NCI-H146 (cell line): ENCODE results near the gene SLC52A3.
"Not testable (repeated sequence)": the region's sequence is repeated elsewhere in the genome, so short reads cannot be mapped to it uniquely, and the experiment has no call there.

Experiments
- DNase-seq: peaks from one replicate; lab custom pipeline; 2025; lab: John Stamatoyannopoulos, UW

Gene SLC52A3

DNA sequence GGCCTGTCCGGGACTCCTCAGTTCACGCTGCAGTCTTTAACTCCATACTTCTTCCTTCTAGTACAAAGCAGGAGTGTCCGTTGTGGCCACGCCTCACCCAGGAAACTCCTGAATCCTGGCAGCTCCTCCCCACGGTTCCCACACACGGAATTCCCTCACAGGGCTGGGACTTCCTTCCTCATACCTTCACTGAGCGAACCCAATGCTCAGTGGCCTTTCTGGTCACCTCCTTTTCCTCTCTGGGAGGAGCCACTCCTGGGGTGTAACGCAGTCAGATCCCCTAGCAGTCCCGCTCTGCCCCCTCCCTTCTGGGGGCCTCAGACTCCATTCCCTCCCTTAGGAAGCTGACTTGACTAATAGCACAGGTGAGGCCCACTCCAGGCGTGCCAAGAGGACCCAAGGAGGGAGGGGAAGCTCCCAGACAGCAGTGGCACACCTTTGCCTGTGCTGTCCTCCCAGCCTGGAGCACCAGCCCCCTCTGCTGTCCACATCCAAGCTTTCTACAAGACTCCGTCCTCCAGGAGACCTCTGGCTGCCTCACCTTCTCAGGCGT is at the start of gene SLC52A3:
Gene SLC52A3 (minus strand): TSS at position 75 of the 553 bp plus-strand sequence. CDS start 2,726 bp downstream, outside the sequence.
- no peak for DNase-seq

DNA sequence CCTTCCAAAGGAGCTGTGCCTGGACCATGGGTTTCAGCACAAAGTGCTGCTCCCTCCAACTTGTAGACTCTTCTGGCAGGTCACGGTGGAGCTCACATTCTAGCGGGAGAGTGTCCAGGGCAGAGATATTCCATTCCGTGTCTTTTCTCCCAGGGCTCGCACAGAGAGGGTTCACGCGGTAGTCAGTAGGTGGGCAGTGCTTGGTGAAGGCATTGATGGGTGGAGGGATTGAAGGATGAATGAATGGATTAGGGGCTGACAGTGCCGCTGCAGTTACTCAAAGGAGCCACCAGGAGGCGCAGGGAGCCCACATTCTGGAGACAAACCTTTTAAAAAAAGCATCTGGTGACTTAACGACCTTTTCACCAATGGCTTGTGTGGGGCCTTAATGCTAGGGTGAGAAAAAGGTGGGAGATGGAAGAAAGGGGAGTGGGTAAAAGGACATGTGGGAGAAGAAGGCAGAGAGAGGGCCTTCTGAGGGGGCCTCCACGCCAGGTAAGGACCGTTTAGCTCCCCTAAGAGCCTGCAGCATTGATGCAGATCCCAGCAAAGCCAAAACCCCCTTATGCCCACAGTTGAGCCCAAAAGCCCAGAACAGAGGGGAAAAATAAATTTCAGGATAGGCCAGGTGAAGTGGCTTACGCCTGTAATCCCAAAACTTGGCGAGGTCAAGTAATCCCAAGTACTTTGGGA is 47.8 kb upstream of the SLC52A3 start:
- peak; percentile 66 for DNase-seq

DNA sequence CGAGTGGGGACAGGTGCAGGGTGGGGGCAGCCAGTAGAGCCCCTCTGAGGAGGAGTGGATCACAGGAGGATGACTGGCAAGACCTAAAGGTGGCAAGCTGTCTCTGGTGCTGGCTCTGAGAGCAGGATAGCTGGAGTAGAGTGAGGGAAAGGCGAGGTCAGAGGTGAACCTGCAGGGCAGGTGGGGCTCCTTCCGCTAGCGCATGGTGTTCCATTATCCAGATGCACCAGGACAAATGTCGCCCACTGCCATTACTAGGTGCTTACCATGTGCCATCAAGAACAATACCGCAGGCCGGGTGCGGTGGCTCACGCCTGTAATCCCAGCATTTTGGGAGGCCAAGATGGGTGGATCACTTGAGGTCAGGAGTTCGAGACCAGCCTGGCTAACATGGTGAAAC is 46.9 kb upstream of the SLC52A3 start:
- DNase-seq: no peak

DNA sequence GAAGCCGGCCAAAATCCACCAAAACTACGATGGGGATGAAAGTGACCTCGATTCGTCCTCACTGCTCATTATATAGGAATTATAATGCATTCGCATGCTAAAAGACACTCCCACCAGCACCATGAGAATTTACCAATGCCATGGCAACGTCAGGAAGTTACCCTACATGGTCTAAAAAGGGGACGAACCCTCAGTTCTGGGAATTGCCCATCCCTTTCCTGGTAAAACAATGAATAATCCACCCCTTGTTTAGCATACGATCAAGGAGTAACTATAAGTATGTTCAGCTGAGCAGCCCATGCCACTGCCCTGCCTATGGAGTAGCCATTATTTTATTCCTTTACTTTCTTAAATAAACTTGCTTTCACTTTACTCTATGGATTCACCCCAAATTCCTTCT is 45.1 kb upstream of the SLC52A3 start:
- no peak for DNase-seq

DNA sequence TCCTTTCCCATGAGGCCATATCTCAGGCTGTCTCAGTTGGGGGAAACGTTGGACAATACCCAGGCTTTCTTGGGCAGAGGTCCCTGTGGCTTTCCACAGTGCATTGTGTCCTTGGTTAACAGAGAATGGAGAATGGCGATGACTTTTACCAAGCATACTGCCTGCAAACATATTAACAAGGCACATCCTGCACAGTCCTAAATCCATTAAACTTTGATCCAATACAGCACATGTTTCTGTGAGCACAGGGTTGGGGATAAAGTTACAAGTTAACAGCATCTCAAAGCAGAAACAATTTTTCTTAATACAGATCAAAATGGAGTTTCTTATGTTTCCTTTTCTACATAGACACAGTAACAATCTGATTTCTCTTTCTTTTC is 44.1 kb upstream of the SLC52A3 start:
- not testable (repeated sequence) for DNase-seq

DNA sequence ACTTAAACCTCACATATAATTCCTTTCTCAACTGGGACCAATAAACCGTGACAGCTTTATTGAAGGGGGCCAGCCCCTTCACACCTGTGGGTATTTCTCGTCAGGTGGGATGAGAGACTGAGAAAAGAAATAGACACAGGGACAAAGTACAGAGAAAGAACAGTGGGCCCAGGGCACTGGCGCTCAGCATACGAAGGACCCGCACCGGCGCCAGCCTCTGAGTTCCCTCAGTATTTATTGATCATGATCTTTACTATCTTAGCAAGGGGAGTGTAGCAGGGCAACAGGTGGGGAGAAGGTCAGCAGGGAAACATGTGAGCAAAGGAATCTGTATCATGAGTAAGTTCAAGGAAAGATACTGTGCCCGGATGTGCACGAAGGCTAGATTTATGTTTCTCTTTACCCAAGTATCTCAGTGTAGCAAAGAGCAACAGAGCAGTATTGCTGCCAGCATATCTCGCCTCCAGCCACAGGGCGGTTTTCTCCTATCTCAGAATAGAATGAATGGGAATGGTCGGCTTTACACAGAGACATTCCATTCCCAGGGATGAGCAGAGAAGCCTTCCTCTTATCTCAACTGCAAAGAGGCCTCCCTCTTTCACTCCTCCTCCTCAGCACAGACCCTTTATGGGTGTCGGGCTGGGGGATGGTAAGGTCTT is 43.6 kb upstream of the SLC52A3 start:
- DNase-seq: not testable (repeated sequence)

DNA sequence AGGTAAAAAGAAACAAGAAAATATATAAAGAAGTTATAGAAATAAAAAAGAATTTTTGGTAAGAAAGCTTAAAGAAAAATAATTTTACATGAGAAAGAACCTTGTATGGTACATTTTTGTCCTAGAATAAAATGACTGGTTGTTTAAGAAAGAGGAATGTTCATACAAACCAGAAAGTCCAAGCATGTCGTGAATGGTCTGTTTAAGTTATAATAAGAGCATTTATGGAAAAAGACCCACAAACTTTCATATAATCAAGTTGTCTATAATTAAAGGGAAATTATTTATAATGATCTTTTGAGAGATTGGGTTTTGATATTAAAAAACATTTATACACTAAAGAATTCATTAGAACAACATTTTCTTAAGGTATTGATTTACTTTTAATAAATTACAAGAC is 37.4 kb upstream of the SLC52A3 start:
- DNase-seq: no peak

DNA sequence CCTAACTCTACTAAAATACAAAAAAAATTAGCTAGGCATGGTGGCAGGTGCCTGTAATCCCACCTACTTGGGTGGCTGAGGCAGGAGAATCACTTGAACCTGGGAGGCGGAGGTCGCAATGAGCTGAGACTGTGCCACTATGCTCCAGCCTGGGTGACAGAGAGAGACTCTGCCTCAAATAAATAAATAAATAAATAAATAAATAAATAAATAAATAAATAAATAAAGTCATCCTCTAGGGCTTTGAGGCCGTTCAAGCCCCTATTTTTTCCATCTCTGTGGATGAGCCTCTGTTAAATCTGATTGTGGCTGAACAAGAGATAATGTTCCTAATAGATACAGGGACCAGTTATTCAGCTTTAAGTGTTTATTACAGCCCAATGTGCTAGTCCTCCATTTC is 33.4 kb upstream of the SLC52A3 start:
- DNase-seq: no peak

DNA sequence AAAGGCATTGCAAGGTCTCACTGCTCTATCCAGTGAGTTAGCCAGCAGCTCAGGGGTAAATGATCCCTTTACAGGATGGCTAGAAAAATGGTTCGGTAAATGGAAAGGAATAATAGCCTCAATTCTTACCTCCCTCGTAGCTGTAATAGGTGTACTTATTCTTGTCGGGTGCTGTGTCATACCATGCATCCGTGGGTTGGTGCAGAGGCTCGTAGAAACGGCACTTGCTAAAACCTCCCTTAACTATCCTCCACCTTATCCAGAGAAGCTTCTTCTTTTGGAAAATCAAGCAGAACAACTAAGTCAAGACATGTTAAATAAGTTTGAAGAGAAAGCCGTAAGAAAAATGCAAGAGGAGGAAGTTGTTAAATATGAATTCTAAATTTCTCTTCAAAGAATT is 31.7 kb upstream of the SLC52A3 start:
- DNase-seq: not testable (repeated sequence)

DNA sequence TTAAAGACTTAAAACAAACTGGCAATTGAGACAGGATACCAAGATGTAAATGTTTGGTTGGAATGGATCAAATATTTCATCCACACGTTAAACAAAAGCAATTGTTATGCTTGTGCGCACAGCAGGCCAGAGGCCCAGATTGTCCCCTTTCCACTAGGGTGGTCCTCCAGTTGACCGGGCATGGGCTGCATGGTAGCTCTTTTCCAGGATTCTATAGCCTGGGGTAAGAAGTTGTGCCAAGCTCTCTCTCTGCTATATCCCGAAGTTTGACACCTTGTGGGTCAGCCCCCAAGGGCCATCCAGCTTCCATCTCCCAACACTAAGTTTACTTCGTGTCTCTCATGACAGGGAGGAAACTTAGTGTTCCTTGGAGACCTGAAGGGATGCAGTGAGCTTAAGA is 30.4 kb upstream of the SLC52A3 start:
- not testable (repeated sequence) for DNase-seq

DNA sequence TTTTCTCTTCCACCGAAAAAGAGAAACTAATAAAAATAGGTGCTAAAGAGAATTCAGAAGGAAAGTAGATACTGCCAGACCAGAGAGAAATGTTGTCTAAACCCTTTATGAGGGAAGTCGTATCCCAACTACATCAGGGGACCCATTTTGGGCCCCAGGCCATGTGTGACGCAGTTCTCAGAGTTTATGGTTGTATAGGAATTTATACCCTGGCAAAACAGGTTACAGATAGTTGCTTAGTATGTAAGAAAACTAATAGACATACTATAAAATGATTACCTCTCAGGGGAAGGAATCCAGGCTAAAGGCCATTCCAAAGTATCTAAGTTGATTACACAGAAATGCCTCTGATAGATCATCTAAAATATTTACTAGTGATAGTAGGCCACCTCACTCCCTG is 28.6 kb upstream of the SLC52A3 start:
- DNase-seq: no peak

DNA sequence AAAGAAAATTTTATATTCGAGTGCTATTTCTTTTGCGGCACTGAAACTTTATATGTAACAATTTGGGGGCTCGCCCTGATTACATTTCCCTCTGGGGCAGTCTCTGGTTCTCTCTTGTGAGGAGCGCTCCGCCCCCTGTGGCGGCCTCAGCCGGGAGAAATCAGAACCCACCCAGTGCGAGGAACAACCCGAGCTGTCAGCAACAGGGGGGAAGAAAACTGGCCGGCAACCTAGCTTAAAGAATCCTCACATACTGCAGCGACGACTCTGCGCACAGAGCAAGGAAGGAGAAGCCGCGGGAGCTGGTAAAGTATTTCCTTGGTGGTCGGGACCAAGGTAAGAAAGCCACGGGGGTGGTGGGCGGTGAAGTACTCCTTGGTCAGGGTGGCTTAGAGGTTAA is 23.9 kb upstream of the SLC52A3 start:
- DNase-seq: no peak

DNA sequence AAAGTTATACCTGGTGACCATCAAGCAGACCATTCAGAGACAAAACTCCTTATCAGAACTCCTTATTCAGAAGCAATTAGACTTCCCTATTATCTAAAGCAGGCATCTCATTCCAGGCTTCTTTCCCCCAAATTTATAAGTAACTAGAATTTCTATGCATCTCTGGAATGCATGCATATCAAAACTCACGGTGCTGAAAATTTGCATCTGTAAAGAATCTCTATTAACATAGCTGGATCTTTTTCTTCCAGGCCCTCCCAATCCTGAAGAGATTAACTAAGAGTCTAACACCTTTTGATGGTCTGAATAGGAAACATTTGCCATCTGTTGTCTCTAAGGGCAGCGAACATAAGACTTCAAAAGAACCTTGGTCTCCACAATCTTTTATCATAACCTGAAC is 22.8 kb upstream of the SLC52A3 start:
- DNase-seq: no peak

DNA sequence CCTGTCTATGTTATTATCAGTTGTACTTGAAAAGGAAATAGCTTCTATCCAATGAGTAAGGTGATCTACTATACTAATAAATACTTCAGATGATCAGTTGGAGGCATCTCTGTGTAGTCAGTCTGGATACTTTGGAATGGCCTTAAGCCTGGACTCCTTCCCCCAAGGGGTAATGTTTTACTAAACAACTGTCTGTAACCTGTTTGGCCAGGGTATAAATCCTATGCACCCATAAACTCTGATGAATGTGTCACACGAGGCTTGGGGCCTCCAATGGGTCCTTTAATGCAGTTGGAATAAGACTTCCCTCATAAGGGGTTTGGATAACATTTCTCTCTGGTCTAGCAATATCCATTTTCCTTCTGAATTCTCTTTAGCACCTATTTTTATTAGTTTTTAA is 19.5 kb upstream of the SLC52A3 start:
- no peak for DNase-seq

DNA sequence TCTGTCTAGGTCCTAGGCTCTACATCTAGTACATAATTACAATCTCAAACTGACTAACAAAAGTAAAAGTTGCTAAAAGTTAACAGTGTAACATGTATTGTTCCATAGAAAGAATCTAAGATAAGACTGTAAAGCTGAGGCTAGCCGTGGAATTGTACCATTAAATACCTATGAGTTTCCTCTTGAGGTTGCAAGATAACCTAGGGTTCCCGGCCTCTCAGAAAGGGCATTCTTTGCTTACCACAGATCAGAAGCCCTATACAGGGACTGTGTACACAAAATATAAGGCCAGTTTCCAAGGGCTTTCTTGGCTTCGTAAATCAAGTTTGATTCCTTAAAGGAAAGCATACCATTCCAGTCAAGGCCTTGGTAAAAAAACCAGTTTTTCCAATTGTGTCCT is 11.5 kb upstream of the SLC52A3 start:
- DNase-seq: no peak

DNA sequence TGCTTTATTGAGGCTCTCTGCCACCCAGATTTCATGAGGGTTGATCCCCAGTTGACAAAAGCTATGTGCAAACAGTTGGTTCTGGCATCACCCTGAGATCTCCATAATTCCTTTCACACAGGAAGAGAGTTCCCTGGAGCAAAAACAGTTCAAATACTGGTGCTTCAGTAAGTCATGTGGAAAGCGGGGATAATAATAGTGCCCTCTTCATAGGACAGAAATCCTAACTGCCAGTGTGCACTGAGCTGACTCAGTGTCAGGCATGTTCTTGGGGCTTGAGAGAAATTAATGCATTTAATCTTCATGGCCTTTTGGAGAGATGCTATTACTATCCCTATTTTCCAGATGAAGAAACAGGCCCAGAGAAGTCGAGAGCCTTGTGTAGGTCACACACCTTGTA is 7.9 kb upstream of the SLC52A3 start:
- DNase-seq: no peak

DNA sequence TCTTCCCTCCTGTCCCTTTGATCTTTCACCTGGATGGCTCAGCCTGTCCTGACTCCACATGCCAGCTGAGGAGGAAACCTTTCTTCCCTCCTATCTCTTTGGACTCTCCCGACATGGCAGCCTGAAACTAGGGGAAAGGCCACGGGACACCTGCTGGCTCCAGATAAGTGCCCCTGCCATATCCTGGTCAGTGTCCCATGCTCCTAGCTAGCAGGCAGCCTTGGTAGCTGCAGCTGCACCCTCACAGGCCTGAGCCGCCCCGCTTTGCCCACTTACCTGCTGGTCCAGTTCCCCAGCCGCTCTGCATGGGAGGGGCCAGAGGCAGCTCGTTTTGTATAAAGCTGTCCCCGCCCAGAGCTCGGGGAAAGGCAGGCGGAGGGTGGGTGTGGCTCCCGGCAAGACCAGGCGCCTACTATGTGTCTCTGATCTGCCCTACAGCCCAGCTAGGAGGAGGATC is 7.4 kb upstream of the SLC52A3 start:
- no peak for DNase-seq

DNA sequence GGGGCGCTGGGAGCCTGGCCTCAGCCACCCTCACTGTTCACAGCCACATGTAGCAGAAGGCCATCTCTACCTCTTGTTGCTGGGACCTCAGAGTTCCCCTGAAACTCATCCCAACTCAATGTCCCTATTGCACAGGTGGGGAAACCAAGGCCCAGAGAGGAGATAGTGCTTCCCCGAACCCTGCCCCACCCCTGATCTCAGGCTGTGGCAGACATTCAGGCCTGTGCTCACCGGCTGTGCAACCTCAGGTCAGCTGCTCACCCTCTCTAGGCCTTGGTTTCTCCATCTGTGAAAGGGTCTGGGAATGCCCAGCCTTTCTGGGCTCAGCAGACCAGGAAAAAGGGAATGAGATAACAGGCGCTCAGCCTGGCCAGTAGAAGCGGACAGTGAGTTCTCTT is 6.4 kb upstream of the SLC52A3 start:
- no peak for DNase-seq

DNA sequence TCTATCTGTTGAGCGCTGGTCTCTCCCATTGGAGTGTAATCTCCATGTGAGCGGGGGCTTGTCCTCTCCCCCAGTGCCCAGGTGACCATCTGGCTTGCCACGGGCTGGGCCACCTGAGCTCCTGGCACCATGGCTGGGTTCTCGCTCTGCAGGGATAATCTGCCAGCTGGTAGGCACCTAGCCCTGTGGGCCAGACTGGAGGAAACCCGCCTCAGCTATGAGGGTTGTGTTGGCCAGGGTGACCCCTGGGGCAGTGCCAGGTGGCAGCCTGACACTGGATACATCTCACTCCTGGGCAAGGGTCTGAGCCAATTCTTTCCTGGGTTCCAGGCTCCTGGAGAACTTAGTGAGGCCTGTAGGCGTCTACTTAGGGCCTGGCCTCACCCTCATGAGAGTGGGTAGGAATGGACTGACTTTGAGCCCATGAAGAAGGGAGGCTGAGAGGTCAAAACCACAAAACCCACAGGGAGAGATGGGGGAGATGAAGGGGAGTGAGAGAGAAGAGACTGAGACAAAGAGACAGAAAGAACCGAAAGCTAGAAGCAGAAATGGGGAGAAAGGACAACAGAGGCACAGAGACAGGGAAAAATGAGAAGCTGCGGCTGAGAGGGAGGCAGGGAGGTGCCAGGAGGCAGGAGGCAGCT is 5.8 kb upstream of the SLC52A3 start:
- DNase-seq: no peak

DNA sequence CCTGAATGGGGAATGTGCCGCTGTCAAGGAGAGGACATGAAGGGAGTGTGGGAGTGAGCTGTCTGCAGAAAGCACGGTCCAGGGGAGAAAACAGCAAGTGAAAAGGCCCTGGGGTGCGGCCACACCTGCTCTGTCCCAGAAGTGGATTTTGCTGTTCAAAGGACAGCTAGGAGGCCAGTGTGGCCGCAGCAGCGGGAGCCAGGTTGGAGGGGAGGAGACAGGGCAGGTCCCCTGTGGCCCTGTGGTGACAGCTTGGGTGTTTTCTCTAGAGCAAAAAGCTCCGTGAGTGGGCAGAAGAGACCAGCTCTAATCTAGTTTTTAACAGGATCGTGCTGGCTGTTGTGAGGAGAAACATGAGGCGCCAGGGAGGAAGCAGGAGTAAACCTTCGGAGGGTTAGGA is 4.5 kb upstream of the SLC52A3 start:
- no peak for DNase-seq

DNA sequence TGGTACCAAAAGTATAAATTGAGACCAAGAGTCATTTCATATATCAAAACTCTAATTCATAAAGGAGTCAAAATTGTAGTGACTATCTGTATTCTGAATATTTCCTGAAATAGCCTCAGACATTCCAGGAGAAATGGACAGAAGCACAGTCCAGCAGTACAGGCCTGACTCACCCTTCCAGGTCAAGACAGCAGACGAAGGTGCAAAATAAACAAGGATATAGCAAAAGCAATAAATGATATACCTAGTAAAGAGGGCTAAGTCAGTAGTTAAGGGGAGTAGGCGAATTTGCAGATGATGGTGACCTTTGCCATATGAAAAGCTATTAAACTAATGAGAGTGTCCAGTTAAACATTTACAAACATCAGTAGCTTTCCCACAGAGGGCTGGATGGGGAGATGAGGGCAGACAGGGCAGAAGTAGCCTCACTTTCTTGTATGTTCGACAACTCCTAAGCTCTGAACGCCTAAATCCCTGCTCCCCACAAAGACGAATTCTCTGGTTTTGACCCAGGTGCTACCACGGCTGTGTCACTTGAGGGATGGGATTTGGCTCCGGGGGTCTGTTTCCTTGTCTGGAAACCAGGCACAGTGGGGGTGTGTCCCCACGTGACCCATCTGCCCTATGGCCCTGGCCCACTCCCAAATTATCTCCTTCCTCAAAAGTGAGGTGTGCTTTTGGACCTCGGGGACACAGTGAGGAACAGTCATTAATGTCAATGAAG is 3.6 kb upstream of the SLC52A3 start:
- no peak for DNase-seq

DNA sequence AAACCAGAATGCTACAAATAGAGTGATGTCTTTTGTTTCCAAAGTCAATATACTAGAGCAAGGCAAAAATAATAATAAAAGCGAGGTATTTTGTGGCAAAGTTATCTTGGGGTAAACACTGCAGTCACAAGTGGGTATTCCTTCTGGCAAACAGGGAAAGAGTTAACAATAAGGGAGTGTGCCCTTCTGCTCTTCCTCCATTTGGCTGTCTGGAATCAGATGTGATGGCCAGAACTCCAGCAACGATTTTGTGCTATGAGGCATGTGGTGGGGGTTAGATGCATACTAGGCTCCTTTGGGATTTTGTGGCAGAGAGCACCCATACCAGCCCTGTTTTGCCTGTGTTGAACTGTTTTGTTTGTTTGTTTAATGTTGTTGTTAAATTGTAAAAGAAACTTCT is 2.4 kb upstream of the SLC52A3 start:
- DNase-seq: no peak
